SK-N-SH treated with all-trans-retinoic acid at 6 μM for 48 hours (cell line): ENCODE measurements around the gene MREG.
A peak's percentile ranks its signal among the peaks of the same experiment; 100 is the strongest.

ENCODE experiments used
- ATAC-seq: fragments of 200-7000 bp; cut with Tn5 transposase; 3 replicates; pipeline ENCODE4 v1.9.1; 2020; ENCODE audit warnings: mild to moderate bottlenecking, moderate library complexity
- ARNTL ChIP-seq: fragments of 450-650 bp; formaldehyde crosslinking; IDR thresholded peaks from 2 replicates; pipeline ENCODE4 v1.5.0; 2020; ENCODE audit warnings: low read depth, mild to moderate bottlenecking, moderate library complexity, borderline replicate concordance
- BACH2 ChIP-seq: fragments of 250-450 bp; sonication (Bioruptor Pico); IDR thresholded peaks from 2 replicates; pipeline ENCODE4 v1.9.0; 2021; ENCODE audit warnings: mild to moderate bottlenecking, borderline replicate concordance
- CSDC2 ChIP-seq: fragments of 250-450 bp; sonication (Bioruptor Pico); IDR thresholded peaks from 2 replicates; pipeline ENCODE4 v1.5.0; 2020; ENCODE audit warnings: mild to moderate bottlenecking, moderate library complexity
- ESRRG ChIP-seq: fragments of 250-450 bp; sonication (Bioruptor Pico); IDR thresholded peaks from 2 replicates; pipeline ENCODE4 v1.6.1; 2021; ENCODE audit warnings: mild to moderate bottlenecking
- GLIS3 ChIP-seq: fragments of 250-450 bp; sonication (Bioruptor Pico); IDR thresholded peaks from 2 replicates; pipeline ENCODE4 v1.5.0; 2020; ENCODE audit warnings: mild to moderate bottlenecking, moderate library complexity
- ISL1 ChIP-seq: fragments of 250-450 bp; sonication (Bioruptor Pico); IDR thresholded peaks from 2 replicates; pipeline ENCODE4 v2.1.2; 2022; ENCODE audit warnings: mild to moderate bottlenecking, moderate library complexity
- OSR1 ChIP-seq: fragments of 250-450 bp; sonication (Bioruptor Pico); IDR thresholded peaks from 2 replicates; pipeline ENCODE4 v1.8.0; 2022; ENCODE audit warnings: moderate library complexity, mild to moderate bottlenecking, inconsistent platforms
- PPARA ChIP-seq: fragments of 250-450 bp; sonication (Bioruptor Pico); IDR thresholded peaks from 2 replicates; pipeline ENCODE4 v1.5.0; 2020; ENCODE audit warnings: mild to moderate bottlenecking, borderline replicate concordance
- RARB ChIP-seq: fragments of 250-450 bp; sonication (Bioruptor Pico); IDR thresholded peaks from 2 replicates; pipeline ENCODE4 v1.8.0; 2021; ENCODE audit warnings: mild to moderate bottlenecking, moderate library complexity
- SNAI2 ChIP-seq: fragments of 250-450 bp; sonication (Bioruptor Pico); IDR thresholded peaks from 2 replicates; pipeline ENCODE4 v1.5.0; 2020; ENCODE audit warnings: mild to moderate bottlenecking, moderate library complexity
- TOX ChIP-seq: fragments of 250-450 bp; sonication (Bioruptor Pico); IDR thresholded peaks from 2 replicates; pipeline ENCODE4 v1.8.0; 2021; ENCODE audit warnings: mild to moderate bottlenecking, moderate library complexity, borderline replicate concordance
- ZFP3 ChIP-seq: fragments of 250-450 bp; sonication (Bioruptor Pico); IDR thresholded peaks from 2 replicates; pipeline ENCODE4 v1.5.0; 2020; ENCODE audit warnings: mild to moderate bottlenecking, moderate library complexity
- ZFP30 ChIP-seq: fragments of 450-650 bp; formaldehyde crosslinking; IDR thresholded peaks from 2 replicates; pipeline ENCODE4 v1.5.0; 2022; ENCODE audit warnings: mild to moderate bottlenecking, moderate library complexity
- ZNF565 ChIP-seq: fragments of 450-650 bp; formaldehyde crosslinking; conservative IDR thresholded peaks from 2 replicates; pipeline ENCODE4 v1.5.0; 2020; ENCODE audit warnings: low read depth, mild to moderate bottlenecking, moderate library complexity
- ZNF70 ChIP-seq: fragments of 450-650 bp; formaldehyde crosslinking; IDR thresholded peaks from 2 replicates; pipeline ENCODE4 v1.5.0; 2020; ENCODE audit warnings: mild to moderate bottlenecking, moderate library complexity
- ZNF8 ChIP-seq: fragments of 450-650 bp; formaldehyde crosslinking; IDR thresholded peaks from 2 replicates; pipeline ENCODE4 v1.5.0; 2020; ENCODE audit warnings: mild to moderate bottlenecking, moderate library complexity
- TF ChIP-seq, protein P1 (sequence below): fragments of 250-450 bp; sonication (Bioruptor Pico); IDR thresholded peaks from 2 replicates; pipeline ENCODE4 v1.5.0; 2020; ENCODE audit warnings: mild to moderate bottlenecking, moderate library complexity
- TF ChIP-seq, protein P2 (sequence below): fragments of 250-450 bp; sonication (Bioruptor Pico); IDR thresholded peaks from 2 replicates; pipeline ENCODE4 v1.5.1; 2020; ENCODE audit warnings: low read depth, mild to moderate bottlenecking, moderate library complexity
- TF ChIP-seq, protein P3 (sequence below): fragments of 250-450 bp; sonication (Bioruptor Pico); IDR thresholded peaks from 2 replicates; pipeline ENCODE4 v1.8.0; 2021; ENCODE audit warnings: low read depth, mild to moderate bottlenecking, moderate library complexity, borderline replicate concordance
- TF ChIP-seq, protein P4 (sequence below): fragments of 250-450 bp; sonication (Bioruptor Pico); IDR thresholded peaks from 2 replicates; pipeline ENCODE4 v1.5.1; 2021; ENCODE audit warnings: mild to moderate bottlenecking, moderate library complexity
- TF ChIP-seq, protein P5 (sequence below): fragments of 250-450 bp; sonication (Bioruptor Pico); IDR thresholded peaks from 2 replicates; pipeline ENCODE4 v1.8.0; 2020; ENCODE audit warnings: mild to moderate bottlenecking, moderate library complexity, borderline replicate concordance

The MREG gene

DNA sequence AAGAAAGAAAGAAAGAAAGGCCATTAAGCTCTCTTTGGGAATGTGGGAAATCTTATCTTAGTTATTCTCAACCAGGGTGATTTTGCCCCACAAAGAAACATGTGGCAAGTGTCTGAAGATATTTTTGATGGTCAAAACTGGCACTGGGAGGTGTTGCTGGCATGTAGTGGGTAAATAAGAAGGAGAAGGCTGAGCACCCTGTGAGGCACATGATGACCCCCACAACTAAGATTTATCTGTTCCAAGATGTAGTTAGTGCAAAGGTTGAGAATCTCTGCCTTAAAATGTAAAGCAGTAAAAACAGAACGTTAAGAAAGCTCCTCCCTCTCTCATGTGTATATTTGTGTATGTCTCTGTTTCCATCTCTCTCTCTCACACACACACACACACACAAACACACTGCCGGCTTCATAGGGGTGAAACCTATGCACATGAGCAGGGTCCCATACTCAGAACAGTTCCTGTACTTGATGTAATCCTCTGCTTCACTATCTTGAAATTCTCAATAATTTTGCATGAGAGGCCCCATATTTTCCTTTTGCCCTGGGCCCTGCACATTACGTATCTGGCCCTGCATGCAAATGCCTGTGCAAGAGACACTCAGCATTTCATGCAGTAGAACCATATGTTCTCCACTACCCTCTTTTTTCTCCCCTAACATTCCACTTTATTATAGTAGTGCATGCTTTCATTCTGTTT is 94.3 kb downstream of the MREG start:
- no peak for TF ChIP-seq ZNF565 (CRISPR knock-in tag)
- no peak for TF ChIP-seq ISL1
- no peak for TF ChIP-seq OSR1
- no peak for TF ChIP-seq ZNF8 (CRISPR knock-in tag)
- TF ChIP-seq, protein P1, sequence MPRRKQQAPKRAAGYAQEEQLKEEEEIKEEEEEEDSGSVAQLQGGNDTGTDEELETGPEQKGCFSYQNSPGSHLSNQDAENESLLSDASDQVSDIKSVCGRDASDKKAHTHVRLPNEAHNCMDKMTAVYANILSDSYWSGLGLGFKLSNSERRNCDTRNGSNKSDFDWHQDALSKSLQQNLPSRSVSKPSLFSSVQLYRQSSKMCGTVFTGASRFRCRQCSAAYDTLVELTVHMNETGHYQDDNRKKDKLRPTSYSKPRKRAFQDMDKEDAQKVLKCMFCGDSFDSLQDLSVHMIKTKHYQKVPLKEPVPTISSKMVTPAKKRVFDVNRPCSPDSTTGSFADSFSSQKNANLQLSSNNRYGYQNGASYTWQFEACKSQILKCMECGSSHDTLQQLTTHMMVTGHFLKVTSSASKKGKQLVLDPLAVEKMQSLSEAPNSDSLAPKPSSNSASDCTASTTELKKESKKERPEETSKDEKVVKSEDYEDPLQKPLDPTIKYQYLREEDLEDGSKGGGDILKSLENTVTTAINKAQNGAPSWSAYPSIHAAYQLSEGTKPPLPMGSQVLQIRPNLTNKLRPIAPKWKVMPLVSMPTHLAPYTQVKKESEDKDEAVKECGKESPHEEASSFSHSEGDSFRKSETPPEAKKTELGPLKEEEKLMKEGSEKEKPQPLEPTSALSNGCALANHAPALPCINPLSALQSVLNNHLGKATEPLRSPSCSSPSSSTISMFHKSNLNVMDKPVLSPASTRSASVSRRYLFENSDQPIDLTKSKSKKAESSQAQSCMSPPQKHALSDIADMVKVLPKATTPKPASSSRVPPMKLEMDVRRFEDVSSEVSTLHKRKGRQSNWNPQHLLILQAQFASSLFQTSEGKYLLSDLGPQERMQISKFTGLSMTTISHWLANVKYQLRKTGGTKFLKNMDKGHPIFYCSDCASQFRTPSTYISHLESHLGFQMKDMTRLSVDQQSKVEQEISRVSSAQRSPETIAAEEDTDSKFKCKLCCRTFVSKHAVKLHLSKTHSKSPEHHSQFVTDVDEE (CRISPR knock-in tag), result no peak
- peak; percentile 9; the same call in 2 of the 3 replicates for ATAC-seq

DNA sequence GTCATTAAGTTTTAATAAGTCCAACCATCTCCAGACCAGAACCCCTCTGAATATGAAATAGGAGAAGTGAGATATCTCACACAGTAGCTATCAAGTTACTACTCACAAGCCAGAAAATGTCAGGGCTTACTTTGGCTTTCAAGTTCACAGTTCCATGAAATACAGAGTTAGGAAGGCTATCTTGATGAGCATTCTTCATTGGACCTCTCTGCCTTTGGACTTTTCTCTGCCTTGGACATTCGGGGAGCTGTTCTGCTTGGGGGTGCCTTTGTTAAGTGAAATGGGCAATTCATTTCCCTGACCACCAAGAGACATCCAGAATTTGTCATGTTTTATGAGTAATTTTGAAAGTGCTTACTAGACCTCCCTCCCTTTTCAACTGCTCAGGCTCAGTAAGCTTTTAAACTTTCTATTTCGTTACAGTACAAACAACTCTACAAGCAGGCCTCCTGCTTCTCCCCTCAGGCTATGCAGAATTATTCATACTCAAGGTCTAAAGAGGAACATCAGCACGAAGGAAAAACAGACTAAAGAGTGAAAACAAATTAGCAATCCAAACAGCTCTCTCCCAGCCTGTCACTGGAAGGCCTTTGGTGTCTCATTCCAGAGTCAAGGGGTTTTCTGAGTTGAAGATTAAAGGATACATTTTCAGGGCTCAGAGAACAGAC is 95.3 kb downstream of the MREG start:
- TF ChIP-seq ZNF565 (CRISPR knock-in tag) (no peak), ZNF8 (CRISPR knock-in tag) (no peak), ZFP3 (no peak), OSR1 (no peak), ZFP30 (no peak), ISL1 (no peak), SNAI2 (CRISPR knock-in tag) (no peak), PPARA (no peak)
- TF ChIP-seq, protein P2, sequence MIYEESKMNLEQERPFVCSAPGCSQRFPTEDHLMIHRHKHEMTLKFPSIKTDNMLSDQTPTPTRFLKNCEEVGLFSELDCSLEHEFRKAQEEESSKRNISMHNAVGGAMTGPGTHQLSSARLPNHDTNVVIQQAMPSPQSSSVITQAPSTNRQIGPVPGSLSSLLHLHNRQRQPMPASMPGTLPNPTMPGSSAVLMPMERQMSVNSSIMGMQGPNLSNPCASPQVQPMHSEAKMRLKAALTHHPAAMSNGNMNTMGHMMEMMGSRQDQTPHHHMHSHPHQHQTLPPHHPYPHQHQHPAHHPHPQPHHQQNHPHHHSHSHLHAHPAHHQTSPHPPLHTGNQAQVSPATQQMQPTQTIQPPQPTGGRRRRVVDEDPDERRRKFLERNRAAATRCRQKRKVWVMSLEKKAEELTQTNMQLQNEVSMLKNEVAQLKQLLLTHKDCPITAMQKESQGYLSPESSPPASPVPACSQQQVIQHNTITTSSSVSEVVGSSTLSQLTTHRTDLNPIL, result no peak
- TF ChIP-seq, protein P3, sequence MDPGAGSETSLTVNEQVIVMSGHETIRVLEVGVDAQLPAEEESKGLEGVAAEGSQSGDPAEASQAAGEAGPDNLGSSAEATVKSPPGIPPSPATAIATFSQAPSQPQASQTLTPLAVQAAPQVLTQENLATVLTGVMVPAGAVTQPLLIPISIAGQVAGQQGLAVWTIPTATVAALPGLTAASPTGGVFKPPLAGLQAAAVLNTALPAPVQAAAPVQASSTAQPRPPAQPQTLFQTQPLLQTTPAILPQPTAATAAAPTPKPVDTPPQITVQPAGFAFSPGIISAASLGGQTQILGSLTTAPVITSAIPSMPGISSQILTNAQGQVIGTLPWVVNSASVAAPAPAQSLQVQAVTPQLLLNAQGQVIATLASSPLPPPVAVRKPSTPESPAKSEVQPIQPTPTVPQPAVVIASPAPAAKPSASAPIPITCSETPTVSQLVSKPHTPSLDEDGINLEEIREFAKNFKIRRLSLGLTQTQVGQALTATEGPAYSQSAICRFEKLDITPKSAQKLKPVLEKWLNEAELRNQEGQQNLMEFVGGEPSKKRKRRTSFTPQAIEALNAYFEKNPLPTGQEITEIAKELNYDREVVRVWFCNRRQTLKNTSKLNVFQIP, result no peak
- no peak for ATAC-seq

DNA sequence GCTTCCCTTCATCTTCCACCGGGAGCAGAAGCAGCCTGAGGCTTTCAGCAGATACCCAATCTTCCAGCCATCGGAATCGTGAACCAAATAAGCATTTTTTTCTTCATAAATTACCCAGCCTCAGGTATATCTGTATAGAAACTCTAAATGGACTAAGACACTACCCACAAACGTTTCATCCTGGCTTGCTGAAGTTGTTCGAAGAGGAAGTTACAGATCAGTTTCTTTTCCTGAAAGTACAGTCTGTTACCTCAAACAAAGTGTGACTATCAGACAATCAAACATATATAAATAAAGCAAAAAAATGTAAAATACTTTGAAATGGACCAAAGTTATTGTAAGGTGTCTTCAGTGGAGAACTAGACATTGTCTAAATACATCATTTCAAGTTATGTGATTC is 97.9 kb downstream of the MREG start:
- no peak for ATAC-seq
- TF ChIP-seq ZFP3 (no peak), RARB (no peak), CSDC2 (CRISPR knock-in tag) (no peak), GLIS3 (CRISPR knock-in tag) (no peak), ZFP30 (no peak)
- TF ChIP-seq, protein P4, sequence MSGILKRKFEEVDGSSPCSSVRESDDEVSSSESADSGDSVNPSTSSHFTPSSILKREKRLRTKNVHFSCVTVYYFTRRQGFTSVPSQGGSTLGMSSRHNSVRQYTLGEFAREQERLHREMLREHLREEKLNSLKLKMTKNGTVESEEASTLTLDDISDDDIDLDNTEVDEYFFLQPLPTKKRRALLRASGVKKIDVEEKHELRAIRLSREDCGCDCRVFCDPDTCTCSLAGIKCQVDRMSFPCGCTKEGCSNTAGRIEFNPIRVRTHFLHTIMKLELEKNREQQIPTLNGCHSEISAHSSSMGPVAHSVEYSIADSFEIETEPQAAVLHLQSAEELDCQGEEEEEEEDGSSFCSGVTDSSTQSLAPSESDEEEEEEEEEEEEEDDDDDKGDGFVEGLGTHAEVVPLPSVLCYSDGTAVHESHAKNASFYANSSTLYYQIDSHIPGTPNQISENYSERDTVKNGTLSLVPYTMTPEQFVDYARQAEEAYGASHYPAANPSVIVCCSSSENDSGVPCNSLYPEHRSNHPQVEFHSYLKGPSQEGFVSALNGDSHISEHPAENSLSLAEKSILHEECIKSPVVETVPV (CRISPR knock-in tag), result no peak

DNA sequence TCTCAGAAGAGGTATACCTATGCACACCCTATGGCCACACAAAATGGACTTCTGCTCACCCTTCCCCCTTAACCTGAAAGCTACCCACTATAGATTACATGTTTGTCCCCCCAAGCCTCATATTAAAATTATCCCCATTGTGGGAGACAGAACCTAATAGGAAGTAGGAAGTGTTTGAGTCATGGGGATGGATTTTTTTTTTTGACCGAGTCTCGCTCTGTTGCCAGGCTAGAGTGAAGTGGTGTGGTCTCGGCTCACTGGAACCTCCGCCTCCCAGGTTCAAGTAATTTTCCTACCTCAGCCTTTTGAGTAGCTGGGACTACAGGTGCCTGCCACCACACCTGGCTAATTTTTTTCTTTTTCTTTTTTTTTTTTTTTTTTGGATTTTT is 98.6 kb downstream of the MREG start:
- no peak for ATAC-seq
- TF ChIP-seq CSDC2 (CRISPR knock-in tag) (no peak), ISL1 (no peak), ZNF70 (CRISPR knock-in tag) (no peak), TOX (no peak), ZNF8 (CRISPR knock-in tag) (no peak), RARB (no peak), BACH2 (CRISPR knock-in tag) (no peak), ZNF565 (CRISPR knock-in tag) (no peak), ESRRG (CRISPR knock-in tag) (no peak), ARNTL (CRISPR knock-in tag) (no peak)
- TF ChIP-seq, protein P2, result no peak
- TF ChIP-seq, protein P4 (CRISPR knock-in tag), result no peak
- TF ChIP-seq, protein P5, sequence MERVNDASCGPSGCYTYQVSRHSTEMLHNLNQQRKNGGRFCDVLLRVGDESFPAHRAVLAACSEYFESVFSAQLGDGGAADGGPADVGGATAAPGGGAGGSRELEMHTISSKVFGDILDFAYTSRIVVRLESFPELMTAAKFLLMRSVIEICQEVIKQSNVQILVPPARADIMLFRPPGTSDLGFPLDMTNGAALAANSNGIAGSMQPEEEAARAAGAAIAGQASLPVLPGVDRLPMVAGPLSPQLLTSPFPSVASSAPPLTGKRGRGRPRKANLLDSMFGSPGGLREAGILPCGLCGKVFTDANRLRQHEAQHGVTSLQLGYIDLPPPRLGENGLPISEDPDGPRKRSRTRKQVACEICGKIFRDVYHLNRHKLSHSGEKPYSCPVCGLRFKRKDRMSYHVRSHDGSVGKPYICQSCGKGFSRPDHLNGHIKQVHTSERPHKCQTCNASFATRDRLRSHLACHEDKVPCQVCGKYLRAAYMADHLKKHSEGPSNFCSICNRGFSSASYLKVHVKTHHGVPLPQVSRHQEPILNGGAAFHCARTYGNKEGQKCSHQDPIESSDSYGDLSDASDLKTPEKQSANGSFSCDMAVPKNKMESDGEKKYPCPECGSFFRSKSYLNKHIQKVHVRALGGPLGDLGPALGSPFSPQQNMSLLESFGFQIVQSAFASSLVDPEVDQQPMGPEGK, result no peak
- TF ChIP-seq, protein P3, result no peak
